GM12878 (cell line): Measurements from ENCODE around the gene RCAN2. TPM values are rescaled to one million over a fixed set of nuclear protein-coding genes. Genes with fewer than 3 reads are reported as not detected.

Experiments
- ATAC-seq: fragments of 200-7000 bp; cut with Tn5 transposase; 3 replicates; pipeline ENCODE4 v1.9.1; 2020; ENCODE audit warnings: mild to moderate bottlenecking, moderate library complexity
- BruUV-seq: library from RNA; stranded (reverse); fragments of 400-500 nt; replicated peaks from 2 replicates; lab custom pipeline; 2021; lab: Mats Ljungman, UMichigan
- CTCF ChIA-PET: fragments of 300-600 bp; sonication (Branson Sonifier 250); formaldehyde crosslinking; extraction: SDS; loops from one replicate; lab custom pipeline; 2021; ENCODE audit warnings: inconsistent platforms; lab: Yijun Ruan, JAX
- POLR2A ChIA-PET: fragments of 350-600 bp; formaldehyde crosslinking; extraction: SDS; loops from one replicate; lab custom pipeline; 2021; ENCODE audit warnings: inconsistent platforms; lab: Charles Lee
- RAD21 ChIA-PET: fragments of 300-600 bp; sonication (Branson Sonifier 250); formaldehyde crosslinking; loops from one replicate; lab custom pipeline; 2023; ENCODE audit warnings: antibody characterized with exemption; ENCODE audit not compliant: unreplicated experiment; lab: Charles Lee
- SMC1A ChIA-PET: fragments of 300-600 bp; sonication (Branson Sonifier 250); formaldehyde crosslinking; loops from one replicate; lab custom pipeline; 2023; ENCODE audit not compliant: unreplicated experiment, uncharacterized antibody; lab: Charles Lee
- DNase-seq: peaks from one replicate; pipeline ENCODE4 v3.0.0-alpha.2; 2011; ENCODE audit warnings: low read depth, low spot score
- FAIRE-seq: peaks from 3 replicates; lab custom pipeline; 2011; peaks lifted over from hg19 to GRCh38; lab: Jason Lieb, UNC
- H2AFZ ChIP-seq: 2 replicates; pipeline ENCODE4 v1.6.0; 2011; ENCODE audit warnings: low read depth, low read length, control low read depth; ENCODE audit not compliant: control insufficient read depth
- H3K27ac ChIP-seq: 2 replicates; pipeline ENCODE4 v1.5.1; 2011; ENCODE audit warnings: control low read depth; ENCODE audit not compliant: control insufficient read depth, insufficient read depth
- H3K27me3 ChIP-seq, 2 experiments: replicated peaks in 1 of 2; 2 replicates each; pipeline versions ENCODE4 v1.6.0 to v1.6.1; 2011; ENCODE audit warnings: low read length in 1 of 2; ENCODE audit not compliant: control insufficient read depth in 2 of 2, insufficient read depth in 2 of 2
- H3K36me3 ChIP-seq, 2 experiments: 2 replicates each; pipeline ENCODE4 v1.5.1; 2011; ENCODE audit warnings: low read length in 1 of 2; ENCODE audit not compliant: control insufficient read depth in 2 of 2, insufficient read depth in 2 of 2
- H3K4me1 ChIP-seq: 2 replicates; pipeline ENCODE4 v1.6.1; 2011; ENCODE audit warnings: mild to moderate bottlenecking, low read length, moderate library complexity, mixed read lengths; ENCODE audit not compliant: control insufficient read depth, insufficient read depth
- H3K4me2 ChIP-seq: 2 replicates; pipeline ENCODE4 v1.6.0; 2011; ENCODE audit warnings: control low read depth; ENCODE audit not compliant: control insufficient read depth, insufficient read depth
- H3K4me3 ChIP-seq: fragments of 200-600 bp; sonication (generic); 2 replicates; pipeline ENCODE4 v1.5.1; 2016
- H3K79me2 ChIP-seq: 2 replicates; pipeline ENCODE4 v1.6.0; 2011; ENCODE audit warnings: low read length; ENCODE audit not compliant: control insufficient read depth, insufficient read depth
- H3K9ac ChIP-seq: 2 replicates; pipeline ENCODE4 v1.8.0; 2011; ENCODE audit warnings: low read length, control low read depth, mixed read lengths; ENCODE audit not compliant: control insufficient read depth, insufficient read depth
- H3K9me3 ChIP-seq: replicated peaks from 3 replicates; pipeline ENCODE4 v1.5.1; 2011; ENCODE audit warnings: mild to moderate bottlenecking, low read length; ENCODE audit not compliant: control insufficient read depth, insufficient read depth
- H4K20me1 ChIP-seq: 2 replicates; pipeline ENCODE4 v1.6.0; 2011; ENCODE audit not compliant: control insufficient read depth, insufficient read depth
- E2F8 ChIP-seq: fragments of 450-650 bp; IDR thresholded peaks from 2 replicates; pipeline ENCODE4 v1.6.1; 2018; ENCODE audit warnings: mild to moderate bottlenecking, low read depth, moderate library complexity; ENCODE audit not compliant: partially characterized antibody
- NFYA ChIP-seq: IDR thresholded peaks from 2 replicates; pipeline ENCODE4 v1.6.1; 2011; ENCODE audit warnings: low read depth, mild to moderate bottlenecking, low read length, improper control_type of control experiment, borderline replicate concordance
- NKRF ChIP-seq: fragments of 450-650 bp; conservative IDR thresholded peaks from 2 replicates; pipeline ENCODE4 v1.6.1; 2017; ENCODE audit warnings: mild to moderate bottlenecking, moderate library complexity
- PRDM15 ChIP-seq: fragments of 450-650 bp; formaldehyde crosslinking; IDR thresholded peaks from 2 replicates; pipeline ENCODE4 v1.4.0; 2020; ENCODE audit warnings: mild to moderate bottlenecking, moderate library complexity
- RUNX3 ChIP-seq: IDR thresholded peaks from 2 replicates; pipeline ENCODE4 v1.6.1; 2012; ENCODE audit warnings: low read length, inconsistent platforms
- WGBS: methylation state at CpG from one replicate; pipeline ENCODE4 v1.1.6; 2016; ENCODE audit warnings: low lambda C conversion rate; ENCODE audit not compliant: insufficient replicate concordance, insufficient coverage; ENCODE audit errors: missing lambda C conversion rate; 5-methylcytosine and 5-hydroxymethylcytosine counted together
- in situ Hi-C: fragments of 300-500 bp; cut with MboI; formaldehyde crosslinking; loops from 9 replicates; pipeline ENCODE4 v1.14.3; 2018; ENCODE audit warnings: mixed read lengths
- intact Hi-C: fragments of 100-400 bp; cut with micrococcal nuclease; formaldehyde crosslinking; loops from one replicate; pipeline ENCODE4 v1.14.2; 2022; ENCODE audit not compliant: unreplicated experiment
- polyA plus RNA-seq, 11 experiments: library from polyadenylated mRNA; depleted of rRNA in 4 of 11; unstranded in 6 of 11; stranded (reverse) in 5 of 11; fragments of >200 nt; fragmentation: Nextera tagmentation in 4 of 11; fragmentation: Illumina TruSeq in 1 of 11; extraction: Ambion mirVana in 4 of 11; extraction: Trizol in 1 of 11; gene quantifications; 1 replicate in 1 of 11; 2 replicates in 10 of 11; pipeline versions ENCODE4 v1.2.1 to v1.2.3, GENCODE V29; 2011 to 2016; ENCODE audit warnings: inconsistent platforms in 2 of 11, missing spikeins in 2 of 11, low read depth in 1 of 11
- total RNA-seq, 4 experiments: library from RNA; depleted of rRNA in 3 of 4; stranded (reverse); fragments of >200 nt in 3 of 4; fragmentation: Illumina TruSeq in 1 of 4; extraction: Trizol in 1 of 4; gene quantifications; 2 replicates each; pipeline versions ENCODE4 v1.2.1 to v1.2.3, GENCODE V29; 2013 to 2021

Gene RCAN2
- total and polyA plus RNA-seq, 10 of the 15 experiments (the other 5 are each of a cell fraction or from before 2014, with no cell fraction given): 0.06 TPM; not detected in 9

- CTCF ChIA-PET: no interaction called here
- ATAC-seq: no peak
- Histone ChIP-seq H3K9ac (no peak overlapping the region), H4K20me1 (no peaks in the 10 kb centered on the region), H3K9me3 (no peaks in the 10 kb centered on the region), H3K27ac (no peak overlapping the region), H3K36me3 (no peaks in the 10 kb centered on the region), H2AFZ (no peak overlapping the region), H3K4me3 (no peak overlapping the region), H3K27me3 (no peaks in the 10 kb centered on the region), H3K4me1 (no peaks in the 10 kb centered on the region), H3K4me2 (no peak overlapping the region), H3K79me2 (no peaks in the 10 kb centered on the region)
- no peak for DNase-seq
- intact Hi-C loops (no loop called here), in situ Hi-C loops (no loop called here)
- FAIRE-seq: no peak
- RAD21 ChIA-PET: no interaction called here
- TF ChIP-seq RUNX3 (no peak), NKRF (no peak), PRDM15 (no peak), E2F8 (no peak), NFYA (no peak)
- SMC1A ChIA-PET: no interaction called here
- no TSS peak for BruUV-seq
- POLR2A ChIA-PET: no interaction called here
- WGBS: 42% methylated on average over 2 of the region's 2 CpGs
Measured at GRCh38 chr6:46469021-46469420, 22.2 kb downstream of the RCAN2 start.
